ENCODE measurements around the gene TGFA.

TGFA gene

DNA sequence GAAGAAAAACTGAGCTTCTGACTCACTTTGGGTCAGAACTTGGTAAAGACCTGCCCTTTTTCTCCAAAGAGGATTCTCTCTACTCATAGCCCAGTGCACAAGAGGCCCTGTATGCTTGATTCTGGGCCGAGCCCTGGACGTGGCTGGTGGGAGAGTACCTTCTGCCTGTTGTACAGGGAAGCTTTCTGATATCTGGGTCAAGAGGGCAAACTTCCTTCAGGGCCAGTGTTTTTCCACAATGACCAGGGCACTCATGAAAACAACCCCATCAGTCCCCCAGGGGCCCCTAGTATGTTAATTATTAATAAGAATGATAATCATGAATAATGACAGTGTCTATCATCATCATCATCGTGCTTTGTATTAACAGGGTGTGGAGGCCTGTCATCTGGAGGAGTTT is 90.0 kb downstream of the TGFA start:
- Histone ChIP-seq H3K9ac (ENCODE audit: low read depth, low read length) (no peak overlapping the region), H3K9me3 (ENCODE audit: control insufficient read depth, insufficient read depth, low read length) (no peaks in the 10 kb centered on the region), H3K27ac (ENCODE audit: low read depth, low read length) (no peak overlapping the region), H3K4me1 (ENCODE audit: control insufficient read depth, insufficient read depth, low read length) (peaks cover 20% of the 10 kb centered on the region), H3K4me3 (ENCODE audit: low read depth, low read length) (no peak overlapping the region), H3K27me3 (ENCODE audit: control insufficient read depth, insufficient read depth, low read length) (no peaks in the 10 kb centered on the region; the same call in 1 of the 2 replicates), H3K36me3 (ENCODE audit: control insufficient read depth, insufficient read depth, low read length) (no peaks in the 10 kb centered on the region)

DNA sequence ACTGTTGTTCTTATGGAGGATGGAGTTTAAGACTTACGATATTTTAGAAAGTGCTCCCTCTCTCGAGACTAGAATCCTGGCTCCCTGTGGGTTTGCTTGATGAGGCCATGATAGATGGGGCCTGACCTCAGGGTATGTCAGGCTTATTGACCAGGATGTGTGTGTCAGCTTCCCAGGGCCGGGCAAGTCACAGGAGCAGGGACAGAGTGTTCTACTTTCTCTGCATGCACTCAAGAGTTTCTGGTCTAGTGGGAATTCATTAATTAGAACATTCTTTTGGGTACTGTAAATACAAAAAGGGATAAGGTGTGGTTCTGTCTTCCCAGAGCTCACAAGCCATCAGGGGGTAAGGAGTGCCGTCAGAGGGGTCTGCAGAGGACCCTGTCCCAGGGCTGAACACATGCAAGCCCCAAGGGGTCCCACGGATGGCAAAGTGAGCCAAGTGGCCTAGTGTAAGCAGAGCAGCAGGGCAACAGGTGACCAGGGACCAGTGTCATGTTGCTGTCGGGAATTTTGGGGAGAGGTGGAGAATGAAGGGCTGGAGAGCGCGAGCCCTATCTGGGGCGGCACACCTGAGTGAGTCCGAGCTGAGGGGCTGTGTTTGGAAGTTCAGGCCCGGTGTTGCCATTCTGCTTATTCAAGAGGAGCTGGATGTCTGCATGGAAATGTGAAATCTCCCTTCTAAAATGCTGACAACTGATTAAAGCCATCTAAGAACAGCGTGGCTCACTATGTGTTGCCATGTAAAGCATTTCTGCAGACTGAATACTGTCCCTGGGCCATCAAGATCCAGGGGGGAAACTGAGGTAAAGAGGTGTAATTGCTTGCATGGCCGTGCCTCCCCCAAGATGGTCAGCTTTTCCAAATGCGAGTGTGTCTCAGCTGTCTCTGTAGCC is 91.4 kb downstream of the TGFA start:
- no peak overlapping the region for H3K4me3 ChIP-seq (ENCODE audit: low read depth, low read length)
- H3K36me3 ChIP-seq (ENCODE audit: control insufficient read depth, insufficient read depth, low read length): no peaks in the 10 kb centered on the region
- H3K9ac ChIP-seq (ENCODE audit: low read depth, low read length): no peak overlapping the region
- no peaks in the 10 kb centered on the region; the same call in 1 of the 2 replicates for H3K27me3 ChIP-seq (ENCODE audit: control insufficient read depth, insufficient read depth, low read length)
- H3K9me3 ChIP-seq (ENCODE audit: control insufficient read depth, insufficient read depth, low read length): no peaks in the 10 kb centered on the region
- peaks cover 24% of the 10 kb centered on the region for H3K4me1 ChIP-seq (ENCODE audit: control insufficient read depth, insufficient read depth, low read length)
- no peak overlapping the region for H3K27ac ChIP-seq (ENCODE audit: low read depth, low read length)

DNA sequence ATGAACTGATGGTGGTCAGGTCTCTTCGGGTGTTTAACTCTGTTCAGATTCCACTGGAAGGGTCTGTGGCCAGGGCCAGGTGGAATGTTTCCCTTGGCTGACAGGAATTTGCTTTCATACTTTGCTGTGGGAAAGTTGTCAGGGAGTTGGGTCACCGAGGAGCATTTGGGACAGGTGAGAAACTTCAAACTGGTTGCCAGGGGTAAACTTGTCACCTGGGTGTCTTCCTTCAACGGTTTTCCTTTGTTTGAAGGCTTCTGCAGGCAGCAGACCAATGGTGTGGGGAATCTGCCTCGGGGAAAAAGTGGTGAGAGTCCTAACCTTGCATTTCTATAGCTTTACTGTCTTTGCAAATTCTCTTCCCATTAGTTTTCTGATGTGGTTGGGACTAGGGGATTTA is 92.2 kb downstream of the TGFA start:
- Histone ChIP-seq H3K9me3 (ENCODE audit: control insufficient read depth, insufficient read depth, low read length) (no peaks in the 10 kb centered on the region), H3K9ac (ENCODE audit: low read depth, low read length) (no peak overlapping the region), H3K27ac (ENCODE audit: low read depth, low read length) (no peak overlapping the region), H3K4me1 (ENCODE audit: control insufficient read depth, insufficient read depth, low read length) (peaks cover 24% of the 10 kb centered on the region), H3K27me3 (ENCODE audit: control insufficient read depth, insufficient read depth, low read length) (peaks cover 6% of the 10 kb centered on the region), H3K36me3 (ENCODE audit: control insufficient read depth, insufficient read depth, low read length) (no peaks in the 10 kb centered on the region), H3K4me3 (ENCODE audit: low read depth, low read length) (no peak overlapping the region)

DNA sequence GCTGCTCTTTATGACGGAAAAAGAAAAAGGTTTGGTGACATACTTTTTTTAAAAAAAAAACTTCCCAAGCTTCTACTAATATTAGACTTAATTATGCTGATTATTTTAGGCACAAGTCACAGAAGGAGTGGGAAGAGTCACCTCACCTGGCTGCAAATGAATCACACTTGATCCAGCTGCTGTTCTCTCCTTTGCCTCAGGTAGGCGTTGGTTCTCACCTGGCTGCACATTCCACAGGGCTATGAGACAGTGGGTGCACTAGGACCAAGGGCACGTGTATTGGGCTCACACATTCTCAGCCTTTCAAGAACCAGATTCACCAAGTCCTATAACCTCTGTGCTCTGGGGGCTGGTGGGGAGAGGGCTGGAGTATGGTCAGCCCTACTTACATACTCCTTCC is 93.3 kb downstream of the TGFA start:
- no peak overlapping the region for H3K9ac ChIP-seq (ENCODE audit: low read depth, low read length)

DNA sequence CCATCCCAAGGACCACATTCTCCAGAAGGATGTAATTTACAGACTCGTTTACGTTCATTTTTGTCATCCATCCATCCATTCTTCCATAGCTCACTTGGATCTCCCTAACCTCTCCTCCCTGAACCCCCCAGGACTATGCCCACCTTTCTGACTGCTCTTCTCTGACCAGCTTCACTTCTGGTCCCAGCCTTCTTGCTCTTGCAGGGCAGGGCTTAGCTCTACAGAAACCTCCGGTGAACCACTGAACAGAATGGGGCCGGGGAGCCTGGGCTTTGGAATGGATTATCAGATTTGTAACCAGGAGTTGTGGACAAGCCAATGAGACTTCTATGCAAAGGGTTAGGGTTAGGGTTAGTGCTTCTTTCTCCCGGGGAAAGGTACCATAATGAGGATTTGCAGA is 95.0 kb downstream of the TGFA start:
- Histone ChIP-seq H3K36me3 (ENCODE audit: control insufficient read depth, insufficient read depth, low read length) (no peaks in the 10 kb centered on the region), H3K27me3 (ENCODE audit: control insufficient read depth, insufficient read depth, low read length) (peaks cover 6% of the 10 kb centered on the region), H3K9me3 (ENCODE audit: control insufficient read depth, insufficient read depth, low read length) (no peaks in the 10 kb centered on the region), H3K4me1 (ENCODE audit: control insufficient read depth, insufficient read depth, low read length) (peaks cover 24% of the 10 kb centered on the region), H3K9ac (ENCODE audit: low read depth, low read length) (no peak overlapping the region), H3K4me3 (ENCODE audit: low read depth, low read length) (no peak overlapping the region), H3K27ac (ENCODE audit: low read depth, low read length) (no peak overlapping the region)

More for the DNA sequence above, 93.3 kb downstream of the TGFA start:
- Histone ChIP-seq H3K9me3 (ENCODE audit: control insufficient read depth, insufficient read depth, low read length) (no peaks in the 10 kb centered on the region), H3K4me3 (ENCODE audit: low read depth, low read length) (no peak overlapping the region), H3K27me3 (ENCODE audit: control insufficient read depth, insufficient read depth, low read length) (peaks cover 6% of the 10 kb centered on the region), H3K27ac (ENCODE audit: low read depth, low read length) (no peak overlapping the region), H3K4me1 (ENCODE audit: control insufficient read depth, insufficient read depth, low read length) (peaks cover 24% of the 10 kb centered on the region), H3K36me3 (ENCODE audit: control insufficient read depth, insufficient read depth, low read length) (no peaks in the 10 kb centered on the region)

DNA sequence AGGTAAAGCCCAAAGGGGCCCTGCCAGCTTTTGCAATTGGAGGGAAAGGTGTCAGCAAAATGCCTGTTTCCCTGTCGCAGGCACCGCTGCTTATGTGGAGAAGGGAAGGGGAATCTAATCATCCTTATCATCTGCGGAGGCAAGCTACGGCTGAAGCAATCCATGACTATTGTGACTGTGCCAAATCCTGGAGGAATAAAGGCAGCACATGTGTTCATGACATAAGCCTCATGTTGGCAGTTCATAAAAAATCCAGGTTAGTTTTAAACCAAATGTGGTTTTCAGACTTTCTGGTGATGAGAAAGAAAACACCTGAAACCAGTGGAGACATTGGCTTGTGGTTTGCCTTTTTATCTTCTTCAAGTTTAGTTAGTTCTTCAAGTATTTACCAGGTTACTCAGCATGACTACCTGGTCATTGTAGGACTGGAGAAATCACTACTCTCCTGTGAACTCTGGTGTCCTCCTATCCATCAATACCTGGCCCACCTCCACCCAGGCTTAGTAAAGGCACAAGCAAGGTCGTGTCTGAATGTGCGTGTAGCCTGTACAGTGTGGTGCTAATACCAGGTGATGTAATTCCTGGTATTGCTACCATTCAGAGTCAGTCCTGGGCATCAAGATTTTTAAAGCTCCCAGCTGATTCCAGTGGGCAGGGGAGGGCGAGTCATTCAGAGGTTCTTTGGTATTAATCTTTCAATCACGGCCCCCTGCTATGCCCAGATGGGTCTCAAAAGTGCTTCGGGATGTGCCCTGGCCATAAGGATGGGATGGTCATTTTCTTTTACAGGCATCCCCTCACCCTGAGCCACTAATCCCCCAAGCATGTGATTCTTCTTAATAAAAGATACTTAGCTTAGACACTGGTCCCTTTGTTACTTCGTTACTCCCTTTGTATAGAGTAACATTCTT is 96.8 kb downstream of the TGFA start:
- Histone ChIP-seq H3K4me1 (ENCODE audit: control insufficient read depth, insufficient read depth, low read length) (peaks cover 20% of the 10 kb centered on the region), H3K9ac (ENCODE audit: low read depth, low read length) (no peak overlapping the region), H3K27ac (ENCODE audit: low read depth, low read length) (no peak overlapping the region), H3K36me3 (ENCODE audit: control insufficient read depth, insufficient read depth, low read length) (no peaks in the 10 kb centered on the region), H3K9me3 (ENCODE audit: control insufficient read depth, insufficient read depth, low read length) (no peaks in the 10 kb centered on the region), H3K4me3 (ENCODE audit: low read depth, low read length) (no peak overlapping the region), H3K27me3 (ENCODE audit: control insufficient read depth, insufficient read depth, low read length) (peaks cover 6% of the 10 kb centered on the region)

DNA sequence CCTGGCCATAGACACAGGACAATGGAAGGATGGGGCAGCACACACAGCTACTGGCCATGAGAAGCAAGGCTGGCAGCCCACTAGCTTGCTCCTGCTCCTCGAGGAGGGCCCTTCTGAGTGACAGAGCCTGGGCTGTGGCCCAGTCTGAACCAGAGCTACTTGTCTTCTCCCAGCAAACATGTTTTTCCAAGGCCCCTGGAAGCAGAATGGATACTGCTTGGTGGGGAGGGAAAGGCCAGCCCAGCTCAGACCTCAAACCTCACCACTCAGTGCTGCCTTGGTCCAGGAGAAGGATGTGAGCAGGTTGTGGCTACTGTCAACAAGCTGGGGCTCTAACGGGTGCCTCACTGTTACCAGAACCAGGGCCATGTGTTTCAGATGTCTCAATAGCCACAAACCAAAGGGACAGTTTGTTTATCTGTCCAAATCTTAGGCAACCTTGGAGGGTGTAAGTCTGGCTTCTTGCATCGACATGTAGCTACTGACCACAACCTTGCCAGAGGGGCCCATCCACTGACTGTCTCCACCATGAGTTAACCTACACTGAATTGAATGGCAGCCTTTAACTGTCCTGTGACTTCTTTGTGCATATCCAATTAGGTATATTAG is 98.6 kb downstream of the TGFA start:
- no peak overlapping the region for H3K27ac ChIP-seq (ENCODE audit: low read depth, low read length)
- peaks cover 12% of the 10 kb centered on the region for H3K4me1 ChIP-seq (ENCODE audit: control insufficient read depth, insufficient read depth, low read length)
- no peaks in the 10 kb centered on the region for H3K9me3 ChIP-seq (ENCODE audit: control insufficient read depth, insufficient read depth, low read length)
- peaks cover 9% of the 10 kb centered on the region for H3K27me3 ChIP-seq (ENCODE audit: control insufficient read depth, insufficient read depth, low read length)
- no peak overlapping the region for H3K4me3 ChIP-seq (ENCODE audit: low read depth, low read length)
- no peak overlapping the region for H3K9ac ChIP-seq (ENCODE audit: low read depth, low read length)
- H3K36me3 ChIP-seq (ENCODE audit: control insufficient read depth, insufficient read depth, low read length): no peaks in the 10 kb centered on the region

DNA sequence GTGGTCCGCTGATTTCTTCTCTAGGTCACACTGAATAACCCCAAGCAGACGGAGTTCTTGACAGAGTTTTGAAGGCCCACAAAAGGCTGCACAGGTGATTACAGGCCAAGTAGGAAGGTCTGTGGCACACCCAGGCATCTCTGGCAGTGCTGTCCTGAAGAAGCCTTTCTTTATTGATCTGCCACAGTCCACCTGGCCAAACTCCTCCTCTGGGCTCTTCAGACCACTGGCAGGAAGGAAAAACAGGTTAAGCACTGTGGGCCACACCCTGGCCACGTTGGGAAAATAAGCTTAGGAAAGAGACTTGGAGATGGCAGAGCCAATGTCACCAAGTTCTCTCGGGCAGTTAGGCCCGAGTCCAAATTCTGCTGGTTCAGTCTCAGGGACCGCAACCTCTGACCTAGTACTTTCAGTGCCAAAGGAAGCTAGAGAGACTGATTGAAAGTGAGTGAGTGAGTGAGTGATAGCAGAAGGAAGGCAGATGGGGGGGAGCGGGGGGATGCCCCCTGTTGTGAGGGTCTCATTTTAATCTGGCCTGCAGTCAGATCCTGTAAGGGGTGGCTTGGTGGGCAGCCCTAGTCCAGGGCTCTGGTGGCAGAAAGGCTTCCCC is 102.9 kb downstream of the TGFA start:
- Histone ChIP-seq H3K36me3 (ENCODE audit: control insufficient read depth, insufficient read depth, low read length) (no peaks in the 10 kb centered on the region), H3K9ac (ENCODE audit: low read depth, low read length) (no peak overlapping the region), H3K9me3 (ENCODE audit: control insufficient read depth, insufficient read depth, low read length) (no peaks in the 10 kb centered on the region), H3K4me3 (ENCODE audit: low read depth, low read length) (no peak overlapping the region), H3K27me3 (ENCODE audit: control insufficient read depth, insufficient read depth, low read length) (peaks cover 14% of the 10 kb centered on the region; the same call in 1 of the 2 replicates), H3K4me1 (ENCODE audit: control insufficient read depth, insufficient read depth, low read length) (no peaks in the 10 kb centered on the region), H3K27ac (ENCODE audit: low read depth, low read length) (no peak overlapping the region)

DNA sequence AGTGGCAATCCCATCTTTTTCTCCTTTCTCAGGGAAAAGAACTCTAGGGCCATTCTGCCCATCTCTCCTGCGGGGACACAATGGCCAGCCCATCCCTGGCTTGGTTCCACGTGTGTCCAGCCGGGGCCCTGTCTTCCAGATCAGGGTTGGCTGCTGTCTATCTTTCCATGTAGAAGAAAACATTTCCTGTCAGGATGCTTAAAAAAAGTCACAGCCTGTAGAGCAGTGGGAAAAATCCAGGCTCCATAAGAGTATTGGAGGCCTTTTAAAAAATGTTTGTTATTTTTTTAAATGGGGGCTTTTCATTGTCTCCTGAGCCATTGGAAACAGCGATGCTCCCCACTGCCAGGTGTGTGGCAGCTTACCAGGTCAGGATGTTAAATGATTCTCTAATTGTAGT is 105.6 kb downstream of the TGFA start:
- no peak overlapping the region for H3K9ac ChIP-seq (ENCODE audit: low read depth, low read length)
- H3K36me3 ChIP-seq (ENCODE audit: control insufficient read depth, insufficient read depth, low read length): no peaks in the 10 kb centered on the region
- H3K27ac ChIP-seq (ENCODE audit: low read depth, low read length): no peak overlapping the region
- no peaks in the 10 kb centered on the region for H3K4me1 ChIP-seq (ENCODE audit: control insufficient read depth, insufficient read depth, low read length)
- no peak overlapping the region for H3K4me3 ChIP-seq (ENCODE audit: low read depth, low read length)
- H3K9me3 ChIP-seq (ENCODE audit: control insufficient read depth, insufficient read depth, low read length): no peaks in the 10 kb centered on the region
- H3K27me3 ChIP-seq (ENCODE audit: control insufficient read depth, insufficient read depth, low read length): peaks cover 41% of the 10 kb centered on the region

DNA sequence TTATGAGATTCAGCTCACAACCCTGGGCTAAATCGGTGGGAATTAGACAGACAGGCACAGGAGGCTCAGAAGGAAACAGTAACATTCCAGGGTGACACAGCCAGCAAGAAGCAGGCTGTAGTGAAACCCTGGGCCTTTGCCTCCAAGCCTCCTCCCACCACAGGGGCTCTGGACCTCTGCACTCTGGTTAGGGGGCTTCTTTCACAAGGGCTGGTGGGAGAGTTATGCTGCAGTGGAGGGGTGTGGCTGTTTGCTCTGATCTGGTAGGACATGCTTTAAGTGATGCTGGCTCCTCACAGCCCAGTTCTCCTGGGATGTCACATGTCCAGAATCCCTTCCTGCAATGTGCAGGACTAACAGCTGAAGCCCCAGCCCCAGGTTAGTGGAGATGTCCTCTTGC is 109.9 kb downstream of the TGFA start:
- peaks cover 76% of the 10 kb centered on the region for H3K27me3 ChIP-seq (ENCODE audit: control insufficient read depth, insufficient read depth, low read length)
- H3K27ac ChIP-seq (ENCODE audit: low read depth, low read length): no peak overlapping the region
- H3K4me3 ChIP-seq (ENCODE audit: low read depth, low read length): no peak overlapping the region

More for the DNA sequence above, 109.9 kb downstream of the TGFA start:
- H3K36me3 ChIP-seq (ENCODE audit: control insufficient read depth, insufficient read depth, low read length): no peaks in the 10 kb centered on the region
- H3K4me1 ChIP-seq (ENCODE audit: control insufficient read depth, insufficient read depth, low read length): no peaks in the 10 kb centered on the region
- H3K9ac ChIP-seq (ENCODE audit: low read depth, low read length): no peak overlapping the region
- H3K9me3 ChIP-seq (ENCODE audit: control insufficient read depth, insufficient read depth, low read length): no peaks in the 10 kb centered on the region
